Kidney (tissue), 14 donors: ENCODE data around the gene HOXA4. TPM values are rescaled to one million over a fixed set of nuclear protein-coding genes. Genes with fewer than 3 reads are reported as not detected.

ENCODE experiments used
- DNase-seq, 5 donors: peaks; one replicate each; pipeline ENCODE4 v3.0.0-alpha.2; 2013 to 2020
- FAIRE-seq: peaks from 2 replicates; lab custom pipeline; 2012; peaks lifted over from hg19 to GRCh38; lab: Jason Lieb, UNC
- H3K27ac ChIP-seq, 2 donors: one replicate each; pipeline ENCODE4 v1.7.0; 2013; ENCODE audit warnings: low read depth in 2 of 2, low read length in 2 of 2, inconsistent platforms in 1 of 2
- H3K27me3 ChIP-seq: one replicate; pipeline ENCODE4 v1.7.1; 2013; ENCODE audit warnings: low read length, inconsistent platforms; ENCODE audit not compliant: control insufficient read depth, insufficient read depth
- H3K36me3 ChIP-seq, 3 donors: one replicate each; pipeline versions ENCODE4 v1.7.0 to v1.7.1; 2013; ENCODE audit warnings: low read length in 3 of 3, control low read depth in 1 of 3, inconsistent platforms in 1 of 3; ENCODE audit not compliant: insufficient read depth in 3 of 3, control insufficient read depth in 2 of 3
- H3K4me1 ChIP-seq, 3 donors: one replicate each; pipeline versions ENCODE4 v1.7.0 to v1.7.1; 2013; ENCODE audit warnings: low read length in 3 of 3, inconsistent platforms in 1 of 3, low read depth in 1 of 3; ENCODE audit not compliant: control insufficient read depth in 2 of 3, insufficient read depth in 2 of 3
- H3K4me3 ChIP-seq, 3 donors: one replicate each; pipeline versions ENCODE4 v1.7.0 to v1.8.1; 2013; ENCODE audit warnings: low read length in 3 of 3, control low read depth in 1 of 3, inconsistent platforms in 1 of 3
- H3K9ac ChIP-seq, 3 donors: one replicate each; pipeline versions ENCODE4 v1.7.0 to v1.7.1; 2013; ENCODE audit warnings: low read length in 3 of 3, control low read depth in 1 of 3, inconsistent platforms in 1 of 3
- H3K9me3 ChIP-seq, 3 donors: one replicate each; pipeline versions ENCODE4 v1.7.0 to v1.7.1; 2013; ENCODE audit warnings: low read length in 3 of 3, control low read depth in 1 of 3, inconsistent platforms in 1 of 3; ENCODE audit not compliant: control insufficient read depth in 2 of 3, insufficient read depth in 1 of 3
- intact Hi-C: fragments of 100-400 bp; cut with DNase I; formaldehyde crosslinking; loops from one replicate; pipeline ENCODE4 v1.11.1; 2022
- polyA plus RNA-seq: library from polyadenylated mRNA; stranded (reverse); fragments of 350-450 nt; fragmentation: Illumina TruSeq; extraction: RNeasy Lipid Tissue Mini Kit (QIAGEN cat#74804); gene quantifications from one replicate; pipeline ENCODE4 v1.2.3, GENCODE V29; 2014; ENCODE audit warnings: low read depth, low replicate concordance; ENCODE audit not compliant: insufficient read depth
- total RNA-seq: library from RNA; stranded (reverse); fragmentation: NEBNext Ultra II Directional; extraction: Animal tissue kit (Norgen Biotek cat#: 25700); gene quantifications from one replicate; pipeline ENCODE4 v1.2.1, GENCODE V29; 2021
- TF ChIP-seq, protein P1 (sequence below): IDR thresholded peaks from 3 replicates; pipeline ENCODE4 v1.5.1; 2012; ENCODE audit warnings: mild to moderate bottlenecking, moderate library complexity, borderline replicate concordance; ENCODE audit not compliant: insufficient read depth; ENCODE audit errors: extremely low read depth
- donor health status: control.
- donor health status: control.
- donor health status: control.
- donor health status: control.
- donor health status: control.
- donor health status: DM: yes; HTN: yes; CAD: no.
- donor health status: Normal renal cell carcinoma (clear cell type).

HOXA4 gene
- total and polyA plus RNA-seq, 2 donors from 2014 or later = 11.2 to 13.0 TPM

DNA sequence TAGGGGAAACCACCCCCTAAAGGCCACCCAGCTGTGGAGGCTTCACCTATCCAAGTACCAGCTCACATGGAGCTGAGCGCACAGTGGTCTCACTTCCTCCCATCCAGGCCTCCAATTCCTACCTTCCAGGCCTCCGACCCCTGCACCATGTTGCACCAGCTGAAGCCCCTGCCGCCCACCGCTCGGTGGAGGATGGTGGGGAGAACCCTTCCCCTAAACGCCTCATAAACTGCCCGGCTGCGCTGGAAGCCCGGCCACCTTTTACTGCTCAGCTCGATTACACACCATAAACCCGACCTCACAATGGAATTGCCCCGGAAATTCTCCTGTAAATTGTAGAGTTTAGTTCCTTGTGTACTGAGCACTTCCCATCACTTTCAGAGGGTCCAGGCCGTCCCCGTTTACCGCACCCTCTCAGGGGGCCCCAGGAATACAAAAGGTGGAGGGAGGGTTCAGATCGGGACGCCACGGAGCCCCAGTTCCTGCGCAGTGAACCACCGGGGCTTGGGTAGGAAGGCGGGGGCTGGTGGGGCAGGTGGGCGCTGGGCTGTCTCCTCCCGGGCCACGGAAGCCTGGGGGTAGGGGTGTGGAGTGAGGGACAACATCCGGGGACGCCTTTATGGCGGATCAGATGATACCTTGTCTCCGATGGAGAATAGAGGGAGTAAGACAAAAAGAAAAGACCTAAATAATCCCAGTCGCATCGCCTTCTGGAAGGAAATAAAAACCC, 27.3 kb upstream of the HOXA4 start:
- TF ChIP-seq, protein P1, sequence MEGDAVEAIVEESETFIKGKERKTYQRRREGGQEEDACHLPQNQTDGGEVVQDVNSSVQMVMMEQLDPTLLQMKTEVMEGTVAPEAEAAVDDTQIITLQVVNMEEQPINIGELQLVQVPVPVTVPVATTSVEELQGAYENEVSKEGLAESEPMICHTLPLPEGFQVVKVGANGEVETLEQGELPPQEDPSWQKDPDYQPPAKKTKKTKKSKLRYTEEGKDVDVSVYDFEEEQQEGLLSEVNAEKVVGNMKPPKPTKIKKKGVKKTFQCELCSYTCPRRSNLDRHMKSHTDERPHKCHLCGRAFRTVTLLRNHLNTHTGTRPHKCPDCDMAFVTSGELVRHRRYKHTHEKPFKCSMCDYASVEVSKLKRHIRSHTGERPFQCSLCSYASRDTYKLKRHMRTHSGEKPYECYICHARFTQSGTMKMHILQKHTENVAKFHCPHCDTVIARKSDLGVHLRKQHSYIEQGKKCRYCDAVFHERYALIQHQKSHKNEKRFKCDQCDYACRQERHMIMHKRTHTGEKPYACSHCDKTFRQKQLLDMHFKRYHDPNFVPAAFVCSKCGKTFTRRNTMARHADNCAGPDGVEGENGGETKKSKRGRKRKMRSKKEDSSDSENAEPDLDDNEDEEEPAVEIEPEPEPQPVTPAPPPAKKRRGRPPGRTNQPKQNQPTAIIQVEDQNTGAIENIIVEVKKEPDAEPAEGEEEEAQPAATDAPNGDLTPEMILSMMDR = no peak
- Histone ChIP-seq H3K9me3 (no peaks in the 10 kb centered on the region), H3K36me3 (peaks cover 0 to under 1% (median 0%) of the 10 kb centered on the region in 3 donors), H3K27me3 (no peaks in the 10 kb centered on the region), H3K4me3 (peak overlapping the region; percentile 12 to 86 (median 64)), H3K27ac (peak overlapping the region; percentile 96 to 98), H3K9ac (peak overlapping the region in 2 of 3 donors; percentile 64 to 77), H3K4me1 (peaks cover 0 to 19% (median 9%) of the 10 kb centered on the region in 3 donors)
- intact Hi-C loops = loop anchor here (10.0 kb wide), 1 partner anchor 783 kb away; no protein-coding TSS in a partner anchor
- FAIRE-seq (no peak), DNase-seq (peak; percentile 71 to 95 (median 93))

DNA sequence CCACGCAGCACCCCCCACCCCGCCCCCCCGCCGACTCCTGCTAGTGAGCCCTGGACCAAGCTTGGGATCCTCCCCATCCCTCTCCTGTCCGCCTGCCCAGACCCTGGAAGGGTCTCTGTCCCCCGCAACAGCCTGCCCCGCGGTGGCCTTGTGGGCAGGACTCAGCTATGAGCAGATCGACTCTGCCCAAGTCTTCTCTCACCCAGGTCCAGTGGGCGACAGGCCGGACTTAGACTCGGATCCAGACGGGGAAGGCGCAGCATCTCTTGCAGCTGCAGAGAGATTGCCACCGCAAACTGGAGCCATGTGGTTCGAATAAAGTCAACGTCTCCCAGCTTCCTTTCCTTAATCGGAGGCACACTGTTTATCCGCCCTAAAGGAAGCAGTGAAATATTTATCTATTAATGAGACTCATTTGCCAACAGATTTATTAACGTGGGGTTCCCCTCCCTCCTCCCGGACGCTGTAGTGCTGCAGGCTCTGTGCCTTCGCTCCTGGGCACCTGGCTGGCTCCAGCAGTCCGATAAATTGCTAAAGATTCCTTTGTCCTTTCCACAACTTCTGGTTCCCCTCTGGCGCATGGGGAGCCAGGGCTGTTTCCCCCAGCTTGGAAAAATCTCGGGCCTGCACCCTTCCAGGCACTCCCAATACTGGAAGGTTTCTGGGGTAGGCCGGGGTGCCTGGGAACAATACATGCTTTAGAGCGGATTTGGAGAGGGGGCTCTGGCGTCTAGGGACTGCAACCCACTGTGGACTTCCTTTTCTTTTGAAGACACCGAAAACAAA, 26.6 kb upstream of the HOXA4 start:
- peak in 2 of 5 donors; percentile 71 to 77 for DNase-seq
- TF ChIP-seq, protein P1 = no peak
- Histone ChIP-seq H3K4me3 (peak overlapping the region; percentile 47 to 83 (median 64)), H3K27ac (peak overlapping the region; percentile 96 to 98), H3K9ac (peak overlapping the region; percentile 39 to 77 (median 64)), H3K36me3 (no peaks in the 10 kb centered on the region), H3K4me1 (peaks cover 0 to 19% (median 9%) of the 10 kb centered on the region in 3 donors), H3K27me3 (no peaks in the 10 kb centered on the region), H3K9me3 (no peaks in the 10 kb centered on the region)
- intact Hi-C loops = loop anchor here (10.0 kb wide), 1 partner anchor 782 kb away; no protein-coding TSS in a partner anchor
- no peak for FAIRE-seq

DNA sequence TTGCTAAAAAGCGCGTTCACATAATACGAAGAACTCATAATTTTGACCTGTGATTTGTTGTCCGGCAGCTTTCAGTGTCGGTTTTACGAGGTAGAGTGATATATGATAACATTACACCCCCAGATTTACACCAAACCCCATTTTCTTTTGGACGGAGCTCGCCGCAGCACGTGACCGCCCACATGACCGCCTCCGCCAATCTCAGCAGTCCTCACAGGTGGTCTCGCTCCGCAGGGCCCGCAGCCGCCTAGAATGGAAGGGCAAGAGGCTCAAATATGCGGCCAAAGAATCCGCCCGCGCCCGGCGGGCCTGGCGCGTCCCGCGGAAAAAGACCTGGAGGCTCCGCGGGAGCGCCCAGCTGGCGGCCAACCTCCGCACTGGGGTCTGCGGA, 25.9 kb upstream of the HOXA4 start, which contains the start of gene HOXA7:
HOXA7 (minus strand) TSS at position 168 of the 391 bp plus-strand sequence; CDS start at position 38, 130 bp downstream.
- Histone ChIP-seq H3K4me3 (peak within 1 kb of the TSS; percentile 78 to 83 (median 82)), H3K27me3 (no peaks in the 10 kb centered on the region), H3K9ac (peak within 1 kb of the TSS; percentile 69 to 85 (median 75)), H3K27ac (peak within 1 kb of the TSS; percentile 96 to 98), H3K4me1 (peaks cover 0 to 19% (median 9%) of the 10 kb centered on the region in 3 donors), H3K36me3 (no peaks in the 10 kb centered on the region), H3K9me3 (no peaks in the 10 kb centered on the region)
- FAIRE-seq (no peak), DNase-seq (peak; percentile 96 to 98 (median 96))
- TF ChIP-seq, protein P1 = no peak
- intact Hi-C loops = loop anchor here (10.0 kb wide), 1 partner anchor 782 kb away; no protein-coding TSS in a partner anchor
